Measurements from ENCODE around the gene FAM3D. TPM values are rescaled to one million over a fixed set of nuclear protein-coding genes. Genes with fewer than 3 reads are reported as not detected.

Gene FAM3D
- total RNA-seq, 1 experiment from 2014 or later: not detected

- ChIA-PET POLR2A (ENCODE audit: low non-redundant PET) (no interaction called here), CTCF (no interaction called here)
- Histone ChIP-seq H3K27me3 (replicated peaks; ENCODE audit: insufficient read depth, low read depth, low read length, poor library complexity) (peaks cover 7% of the 10 kb centered on the region), H3K27ac (ENCODE audit: low read depth, low read length, poor library complexity, severe bottlenecking) (no peak overlapping the region), H3K36me3 (ENCODE audit: insufficient read depth, low read length, poor library complexity, severe bottlenecking) (no peaks in the 10 kb centered on the region), H3K4me3 (ENCODE audit: low read depth, low read length, poor library complexity, severe bottlenecking) (peak overlapping the region; percentile 44), H3K4me1 (ENCODE audit: insufficient read depth, low read length, poor library complexity, severe bottlenecking) (peaks cover 17% of the 10 kb centered on the region), H3K9me3 (ENCODE audit: low read depth, low read length, poor library complexity, severe bottlenecking) (no peaks in the 10 kb centered on the region)
- intact Hi-C loops (cut with micrococcal nuclease; ENCODE audit: unreplicated experiment): no loop called here
- peak; percentile 68 for DNase-seq (ENCODE audit: low spot score)
- no peak for TF ChIP-seq EZH2 (IDR thresholded peaks at IDR 0.05; ENCODE audit: borderline replicate concordance, low read depth, low read length, poor library complexity, severe bottlenecking)
- TF ChIP-seq, protein P1, sequence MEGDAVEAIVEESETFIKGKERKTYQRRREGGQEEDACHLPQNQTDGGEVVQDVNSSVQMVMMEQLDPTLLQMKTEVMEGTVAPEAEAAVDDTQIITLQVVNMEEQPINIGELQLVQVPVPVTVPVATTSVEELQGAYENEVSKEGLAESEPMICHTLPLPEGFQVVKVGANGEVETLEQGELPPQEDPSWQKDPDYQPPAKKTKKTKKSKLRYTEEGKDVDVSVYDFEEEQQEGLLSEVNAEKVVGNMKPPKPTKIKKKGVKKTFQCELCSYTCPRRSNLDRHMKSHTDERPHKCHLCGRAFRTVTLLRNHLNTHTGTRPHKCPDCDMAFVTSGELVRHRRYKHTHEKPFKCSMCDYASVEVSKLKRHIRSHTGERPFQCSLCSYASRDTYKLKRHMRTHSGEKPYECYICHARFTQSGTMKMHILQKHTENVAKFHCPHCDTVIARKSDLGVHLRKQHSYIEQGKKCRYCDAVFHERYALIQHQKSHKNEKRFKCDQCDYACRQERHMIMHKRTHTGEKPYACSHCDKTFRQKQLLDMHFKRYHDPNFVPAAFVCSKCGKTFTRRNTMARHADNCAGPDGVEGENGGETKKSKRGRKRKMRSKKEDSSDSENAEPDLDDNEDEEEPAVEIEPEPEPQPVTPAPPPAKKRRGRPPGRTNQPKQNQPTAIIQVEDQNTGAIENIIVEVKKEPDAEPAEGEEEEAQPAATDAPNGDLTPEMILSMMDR (conservative IDR thresholded peaks at IDR 0.05; ENCODE audit: low read depth, low read length): peak; percentile 57
- no TSS peak for BruUV-seq (replicated peaks)
These were observed 81.4 kb downstream of the FAM3D start for GRCh38 chr3:58585005-58585786.

DNA sequence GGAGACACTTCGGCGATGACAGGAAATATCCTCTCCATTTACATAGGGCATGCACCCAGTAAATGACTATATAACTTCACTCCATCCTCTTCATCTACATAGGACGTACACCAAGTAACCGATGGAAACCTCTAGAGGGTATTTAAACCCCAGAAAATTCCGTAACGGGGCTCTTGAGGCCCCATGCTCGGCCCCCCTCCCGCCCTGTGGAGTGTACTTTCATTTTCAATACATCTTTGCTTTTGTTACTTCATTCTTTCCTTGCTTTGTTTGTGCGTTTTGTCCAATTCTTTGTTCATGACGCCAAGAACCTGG is 81.9 kb downstream of the FAM3D start:
- intact Hi-C loops (cut with micrococcal nuclease; ENCODE audit: unreplicated experiment): no loop called here
- no TSS peak for BruUV-seq (replicated peaks)
- no peaks in the 10 kb centered on the region for H3K9me3 ChIP-seq (ENCODE audit: low read depth, low read length, poor library complexity, severe bottlenecking)
- no peak for TF ChIP-seq EZH2 (IDR thresholded peaks at IDR 0.05; ENCODE audit: borderline replicate concordance, low read depth, low read length, poor library complexity, severe bottlenecking)
- TF ChIP-seq, protein P1 (conservative IDR thresholded peaks at IDR 0.05; ENCODE audit: low read depth, low read length): no peak
- no peak overlapping the region for H3K27ac ChIP-seq (ENCODE audit: low read depth, low read length, poor library complexity, severe bottlenecking)
- peaks cover 17% of the 10 kb centered on the region for H3K4me1 ChIP-seq (ENCODE audit: insufficient read depth, low read length, poor library complexity, severe bottlenecking)
- no peak for DNase-seq (ENCODE audit: low spot score)
- peak overlapping the region; percentile 44 for H3K4me3 ChIP-seq (ENCODE audit: low read depth, low read length, poor library complexity, severe bottlenecking)
- no peaks in the 10 kb centered on the region for H3K36me3 ChIP-seq (ENCODE audit: insufficient read depth, low read length, poor library complexity, severe bottlenecking)
- H3K27me3 ChIP-seq (replicated peaks; ENCODE audit: insufficient read depth, low read depth, low read length, poor library complexity): peaks cover 7% of the 10 kb centered on the region
- ChIA-PET POLR2A (ENCODE audit: low non-redundant PET) (no interaction called here), CTCF (no interaction called here)

Other genes with a start within 250 kb of the FAM3D start
- gene PDHB, start 232.9 kb downstream of the FAM3D start, total RNA-seq (2021): 56.0 and 58.8 TPM in 2 replicates
- gene KCTD6, start 174.7 kb downstream of the FAM3D start, total RNA-seq (2021): 14.2 and 14.3 TPM in 2 replicates
- gene ACOX2, start 129.6 kb downstream of the FAM3D start, total RNA-seq (2021): 5.4 and 7.2 TPM in 2 replicates
- gene FAM107A, start 89.4 kb downstream of the FAM3D start, total RNA-seq (2021): not detected in 2 replicates